ENCODE data around the gene SMC3.
"Not testable (repeated sequence)": the region's sequence is repeated elsewhere in the genome, so short reads cannot be mapped to it uniquely, and the experiment has no call there.

DNA sequence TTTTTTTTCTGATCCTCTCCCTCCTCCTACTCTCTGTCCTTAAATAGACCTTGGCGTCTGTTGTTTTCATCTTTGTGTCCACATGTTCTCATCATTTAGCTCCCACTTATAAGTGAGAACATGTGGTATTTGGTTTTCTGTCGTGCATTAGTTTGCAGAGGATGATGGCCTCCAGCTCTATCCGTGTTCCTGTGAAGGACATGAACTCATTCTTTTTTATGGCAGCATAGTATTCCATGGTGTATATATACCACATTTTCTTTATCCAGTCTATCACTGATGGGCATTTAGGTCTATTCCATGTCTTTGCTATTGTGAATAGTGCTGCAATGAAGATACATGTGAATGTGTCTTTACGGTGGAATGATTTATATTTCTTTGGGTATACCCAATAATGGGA, 55.8 kb downstream of the SMC3 start:
- TF ChIP-seq POLR2A, POLR2AphosphoS5, CTCF (IDR thresholded peaks at IDR 0.05): not testable (repeated sequence)
